ENCODE data around the gene SPRTN. TPM values are rescaled to one million over a fixed set of nuclear protein-coding genes. Genes with fewer than 3 reads are reported as not detected.

SPRTN gene
- total and polyA plus RNA-seq, 2 of the 4 experiments (the other 2 are of a cell fraction), result 6.5 to 17.4 TPM

GRCh38 chr1:231369282-231369681 lies 31.2 kb downstream of the SPRTN start:
- H3K18ac ChIP-seq (ENCODE audit: low read depth, low read length), result no peak overlapping the region
- no peak overlapping the region for H3K27ac ChIP-seq (ENCODE audit: insufficient read depth, low read length)
- ChIA-PET CTCF (no interaction called here), POLR2A (ENCODE audit: unreplicated experiment) (no interaction called here)
- BruUV-seq (replicated peaks), result no TSS peak
- no peak overlapping the region for H2AFZ ChIP-seq (replicated peaks; ENCODE audit: low read length, poor library complexity)
- peaks cover 8% of the 10 kb centered on the region for H3K9me1 ChIP-seq (ENCODE audit: insufficient read depth, low read length)
- ATAC-seq (ENCODE audit: low read depth) (no peak), DNase-seq (no peak)
- H2AK9ac ChIP-seq (replicated peaks; ENCODE audit: low read depth, low read length, poor library complexity), result no peak overlapping the region
- H3K14ac ChIP-seq (replicated peaks; ENCODE audit: low read depth, low read length), result no peak overlapping the region
- dilution Hi-C loops (cut with HindIII; ENCODE audit: low sequenced_read_pairs, unreplicated experiment) (no loop called here), in situ Hi-C loops (cut with MboI; ENCODE audit: low sequenced_read_pairs) (no loop called here), intact Hi-C loops (cut with micrococcal nuclease) (no loop called here)
- no peak overlapping the region for H2AK5ac ChIP-seq (ENCODE audit: low read depth, low read length)
- no peak overlapping the region for H3K23ac ChIP-seq (ENCODE audit: low read depth, low read length)
- peaks cover 22 to 25% of the 10 kb centered on the region in 2 experiments for H3K79me1 ChIP-seq (ENCODE audit: low read depth in 1 of 2, low read length in 2 of 2)
- H2BK15ac ChIP-seq (ENCODE audit: low read depth, low read length), result no peak overlapping the region
- H3K27me3 ChIP-seq (ENCODE audit: control insufficient read depth, insufficient read depth, low read length), result no peaks in the 10 kb centered on the region
- no peak for TF ChIP-seq MAZ (IDR thresholded peaks at IDR 0.05; ENCODE audit: borderline replicate concordance, low read depth, low read length)
- no peak for TF ChIP-seq POLR2A (IDR thresholded peaks at IDR 0.05; ENCODE audit: low read depth, low read length)
- TF ChIP-seq RCOR1 (IDR thresholded peaks at IDR 0.05; ENCODE audit: insufficient replicate concordance, low read length), result no peak
- TF ChIP-seq NFE2L2 (IDR thresholded peaks at IDR 0.05; ENCODE audit: low read depth, low read length), result no peak
- TF ChIP-seq MXI1 (IDR thresholded peaks at IDR 0.05; ENCODE audit: borderline replicate concordance, low read depth, low read length), result no peak
- no peak for TF ChIP-seq BHLHE40 (IDR thresholded peaks at IDR 0.05; ENCODE audit: low read depth, low read length)
- no peak for TF ChIP-seq ELK1 (IDR thresholded peaks at IDR 0.05; ENCODE audit: borderline replicate concordance, low read depth, low read length)
- no peak for TF ChIP-seq MAFK (IDR thresholded peaks at IDR 0.05; ENCODE audit: low read depth, low read length)
- TF ChIP-seq CEBPB (IDR thresholded peaks at IDR 0.05; ENCODE audit: low read depth, low read length), result no peak
- no peak for TF ChIP-seq SMC3 (IDR thresholded peaks at IDR 0.05; ENCODE audit: low read depth, low read length)
- no peak for TF ChIP-seq CHD1 (IDR thresholded peaks at IDR 0.05; ENCODE audit: low read depth, low read length)
- no peak for TF ChIP-seq FOS (IDR thresholded peaks at IDR 0.05; ENCODE audit: low read depth, low read length)
- TF ChIP-seq USF2 (IDR thresholded peaks at IDR 0.05; ENCODE audit: low read depth, low read length), result no peak
- no peak for TF ChIP-seq CTCF (conservative IDR thresholded peaks at IDR 0.05; ENCODE audit: low read depth, low read length)
- no peak for TF ChIP-seq RFX5 (IDR thresholded peaks at IDR 0.05; ENCODE audit: low read depth, low read length)
- no peak for TF ChIP-seq RAD21 (IDR thresholded peaks at IDR 0.05; ENCODE audit: low read length)
- no peaks in the 10 kb centered on the region; the same call in 1 of the 2 replicates for H3K4me1 ChIP-seq (ENCODE audit: control insufficient read depth, insufficient read depth, low read length)
- WGBS, 2 experiments (ENCODE audit: extremely low coverage in 2 of 2, insufficient read length in 1 of 2), result no CpG with 5 or more reads among the region's 3 CpGs
- H2BK5ac ChIP-seq (ENCODE audit: low read depth, low read length, poor library complexity, severe bottlenecking), result no peak overlapping the region
- H3K4me3 ChIP-seq (ENCODE audit: insufficient read depth, low read depth, low read length), result no peak overlapping the region
- H2BK120ac ChIP-seq (ENCODE audit: low read depth, low read length), result no peak overlapping the region
- H2BK20ac ChIP-seq (ENCODE audit: low read depth, low read length), result no peak overlapping the region
- H3K36me3 ChIP-seq (ENCODE audit: control insufficient read depth, insufficient read depth, low read length), result peaks cover 10% of the 10 kb centered on the region
- no peak overlapping the region for H4K91ac ChIP-seq (ENCODE audit: insufficient read depth, low read depth, low read length)
- no peak overlapping the region for H3K9ac ChIP-seq (ENCODE audit: low read depth, low read length)
- H4K8ac ChIP-seq (ENCODE audit: low read depth in 2 of 2, low read length in 2 of 2), result no peak overlapping the region
- H3K56ac ChIP-seq (ENCODE audit: extremely low read depth, insufficient read depth, low read length), result no peak overlapping the region
- H3K4ac ChIP-seq (ENCODE audit: low read depth, low read length), result no peak overlapping the region
- no peak overlapping the region for H3K4me2 ChIP-seq (ENCODE audit: low read depth, low read length)
- no peaks in the 10 kb centered on the region for H3K9me3 ChIP-seq (ENCODE audit: control insufficient read depth, insufficient read depth, low read length)
- H4K5ac ChIP-seq (ENCODE audit: low read depth, low read length), result no peak overlapping the region
- peaks cover 2% of the 10 kb centered on the region; the same call in 1 of the 2 replicates for H4K20me1 ChIP-seq (ENCODE audit: insufficient read depth, low read length)
